ENCODE data around the gene SSC5D. TPM values are rescaled to one million over a fixed set of nuclear protein-coding genes. Genes with fewer than 3 reads are reported as not detected.

The SSC5D gene
- total RNA-seq, 1 experiment from 2014 or later = 0.86 TPM

GRCh38 chr19:55489711-55490477 lies 1.7 kb downstream of the SSC5D start:
- H3K36me3 ChIP-seq (ENCODE audit: control insufficient read depth, insufficient read depth, low read length) = no peaks in the 10 kb centered on the region
- H3K4me3 Mint-ChIP-seq (ENCODE audit: unreplicated experiment) = no peak overlapping the region
- H3K36me3 Mint-ChIP-seq (ENCODE audit: insufficient read depth, unreplicated experiment) = peaks cover 32% of the 10 kb centered on the region
- H3K9me3 ChIP-seq = no peaks in the 10 kb centered on the region
- no peaks in the 10 kb centered on the region for H3K27me3 Mint-ChIP-seq (ENCODE audit: insufficient read depth, unreplicated experiment)
- intact Hi-C loops (cut with micrococcal nuclease; ENCODE audit: unreplicated experiment) = no loop called here
- H3K4me1 ChIP-seq = peaks cover 7% of the 10 kb centered on the region; the same call in 1 of the 2 replicates
- no peak for TF ChIP-seq CTCF (IDR thresholded peaks at IDR 0.05; ENCODE audit: insufficient read depth in 1 of 2, low read depth in 1 of 2, low read length in 1 of 2, severe bottlenecking in 1 of 2, unreplicated experiment in 1 of 2)
- CTCF ChIA-PET = interaction anchor here (0.7 kb wide), 2 partner anchors 136 to 150 kb away, joined by 3 to 6 read pairs; partner anchors contain the start of gene KMT5C
- peaks cover 15% of the 10 kb centered on the region for H3K4me1 Mint-ChIP-seq (ENCODE audit: low read depth, unreplicated experiment)
- no peaks in the 10 kb centered on the region for H3K27me3 ChIP-seq (replicated peaks; ENCODE audit: control insufficient read depth, insufficient read depth, low read length)
- H3K27ac Mint-ChIP-seq (ENCODE audit: unreplicated experiment) = no peak overlapping the region
- H3K4me3 ChIP-seq (ENCODE audit: low read depth, low read length) = no peak overlapping the region
- BruUV-seq (replicated peaks) = no TSS peak
- no peak for DNase-seq
- no peaks in the 10 kb centered on the region for H3K9me3 Mint-ChIP-seq (ENCODE audit: unreplicated experiment)
- POLR2A ChIA-PET = interaction anchor here (1.0 to 1.6 kb wide), 2 partner anchors 13 to 115 kb away, joined by 3 to 11 read pairs; partner anchors contain the start of genes ZNF628 and ZNF865

DNA sequence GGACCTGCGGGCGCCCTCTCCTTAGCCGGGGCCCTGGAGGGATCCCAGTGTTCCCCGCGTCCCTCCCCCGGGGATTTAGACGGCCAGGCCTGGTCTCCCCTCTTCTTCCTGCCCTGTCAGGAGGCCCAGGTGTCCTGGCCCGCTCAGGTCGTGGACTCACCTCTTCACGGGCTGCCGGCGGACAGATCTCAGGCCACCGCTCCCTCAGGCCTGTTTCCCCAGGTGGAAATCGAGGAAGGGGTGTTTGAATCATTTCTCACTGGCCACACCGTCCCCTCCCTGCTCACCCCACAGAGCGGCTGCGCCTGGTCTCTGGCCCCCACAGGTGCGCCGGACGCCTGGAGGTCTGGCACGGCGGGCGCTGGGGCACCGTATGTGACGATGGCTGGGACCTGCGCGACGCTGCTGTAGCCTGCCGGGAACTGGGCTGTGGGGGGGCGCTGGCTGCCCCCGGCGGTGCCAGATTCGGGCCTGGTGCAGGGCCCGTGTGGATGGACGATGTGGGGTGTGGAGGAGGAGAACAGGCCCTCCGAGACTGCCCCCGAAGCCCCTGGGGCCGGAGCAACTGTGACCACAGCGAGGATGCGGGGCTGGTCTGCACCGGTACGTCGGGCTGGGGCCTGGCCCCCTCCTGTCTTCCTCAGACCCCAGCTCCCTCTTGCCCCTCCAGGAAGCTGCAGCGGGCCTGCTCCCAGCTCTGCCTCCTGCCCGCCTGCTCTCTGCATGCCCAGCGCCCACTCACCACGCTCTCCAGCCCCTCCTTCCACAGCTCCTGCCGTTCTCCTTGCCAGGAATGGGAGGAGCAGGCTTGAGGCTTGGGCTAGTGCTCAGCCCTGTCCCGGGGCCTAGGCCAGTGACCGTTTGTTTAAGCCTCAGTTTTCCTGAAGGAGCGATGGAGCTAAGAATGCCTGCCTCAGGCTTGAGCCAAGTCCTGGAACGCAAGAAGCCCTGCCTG lies 2.5 kb downstream of the SSC5D start:
- Histone ChIP-seq H3K36me3 (ENCODE audit: control insufficient read depth, insufficient read depth, low read length) (no peaks in the 10 kb centered on the region), H3K4me3 (ENCODE audit: low read depth, low read length) (no peak overlapping the region), H3K9me3 (no peaks in the 10 kb centered on the region), H3K27me3 (replicated peaks; ENCODE audit: control insufficient read depth, insufficient read depth, low read length) (no peaks in the 10 kb centered on the region), H3K4me1 (peaks cover 7% of the 10 kb centered on the region; the same call in 1 of the 2 replicates)
- ChIA-PET POLR2A (interaction anchor here (1.6 kb wide), 1 partner anchor 14 kb away, joined by 11 read pairs; the partner anchor contains the start of gene ZNF628), CTCF (interaction anchor here (0.7 to 0.9 kb wide), 2 partner anchors 29 to 136 kb away, joined by 3 to 6 read pairs; partner anchors contain the start of gene ISOC2)
- H3K4me1 Mint-ChIP-seq (ENCODE audit: low read depth, unreplicated experiment) = peaks cover 14% of the 10 kb centered on the region
- DNase-seq = no peak
- no TSS peak for BruUV-seq (replicated peaks)
- peaks cover 24% of the 10 kb centered on the region for H3K36me3 Mint-ChIP-seq (ENCODE audit: insufficient read depth, unreplicated experiment)
- intact Hi-C loops (cut with micrococcal nuclease; ENCODE audit: unreplicated experiment) = no loop called here
- H3K27ac Mint-ChIP-seq (ENCODE audit: unreplicated experiment) = no peak overlapping the region
- no peaks in the 10 kb centered on the region for H3K9me3 Mint-ChIP-seq (ENCODE audit: unreplicated experiment)
- no peak overlapping the region for H3K4me3 Mint-ChIP-seq (ENCODE audit: unreplicated experiment)
- no peaks in the 10 kb centered on the region for H3K27me3 Mint-ChIP-seq (ENCODE audit: insufficient read depth, unreplicated experiment)
- no peak for TF ChIP-seq CTCF (IDR thresholded peaks at IDR 0.05; ENCODE audit: insufficient read depth in 1 of 2, low read depth in 1 of 2, low read length in 1 of 2, severe bottlenecking in 1 of 2, unreplicated experiment in 1 of 2)
